GM12891 (cell line): ENCODE data around the gene CMIP.

ENCODE experiments used
- DNase-seq: peaks from one replicate; pipeline ENCODE4 v3.0.0; 2011; ENCODE audit warnings: low spot score; ENCODE audit not compliant: insufficient read length
- FAIRE-seq: peaks from 2 replicates; lab custom pipeline; 2011; peaks lifted over from hg19 to GRCh38; lab: Jason Lieb, UNC
- PAX5 ChIP-seq: IDR thresholded peaks from 2 replicates; pipeline ENCODE4 v1.6.1; 2011; ENCODE audit warnings: low read length, moderate library complexity, mild to moderate bottlenecking; ENCODE audit not compliant: insufficient read depth, severe bottlenecking
- POLR2A ChIP-seq: IDR thresholded peaks from 2 replicates; pipeline ENCODE4 v1.6.1; 2011; ENCODE audit warnings: low read depth, low read length, control low read depth
- POLR2AphosphoS5 ChIP-seq: IDR thresholded peaks from 2 replicates; pipeline ENCODE4 v1.6.1; 2011; ENCODE audit warnings: low read depth, low read length, control low read depth
- POU2F2 ChIP-seq: IDR thresholded peaks from 2 replicates; pipeline ENCODE4 v1.6.1; 2011; ENCODE audit warnings: low read depth, mild to moderate bottlenecking, control low read depth, low read length, moderate library complexity
- SPI1 ChIP-seq: IDR thresholded peaks from 2 replicates; pipeline ENCODE4 v1.6.1; 2011; ENCODE audit warnings: low read depth, low read length, control low read depth
- TAF1 ChIP-seq: IDR thresholded peaks from 2 replicates; pipeline ENCODE4 v1.6.1; 2011; ENCODE audit warnings: low read depth, low read length, control low read depth

CMIP gene

DNA sequence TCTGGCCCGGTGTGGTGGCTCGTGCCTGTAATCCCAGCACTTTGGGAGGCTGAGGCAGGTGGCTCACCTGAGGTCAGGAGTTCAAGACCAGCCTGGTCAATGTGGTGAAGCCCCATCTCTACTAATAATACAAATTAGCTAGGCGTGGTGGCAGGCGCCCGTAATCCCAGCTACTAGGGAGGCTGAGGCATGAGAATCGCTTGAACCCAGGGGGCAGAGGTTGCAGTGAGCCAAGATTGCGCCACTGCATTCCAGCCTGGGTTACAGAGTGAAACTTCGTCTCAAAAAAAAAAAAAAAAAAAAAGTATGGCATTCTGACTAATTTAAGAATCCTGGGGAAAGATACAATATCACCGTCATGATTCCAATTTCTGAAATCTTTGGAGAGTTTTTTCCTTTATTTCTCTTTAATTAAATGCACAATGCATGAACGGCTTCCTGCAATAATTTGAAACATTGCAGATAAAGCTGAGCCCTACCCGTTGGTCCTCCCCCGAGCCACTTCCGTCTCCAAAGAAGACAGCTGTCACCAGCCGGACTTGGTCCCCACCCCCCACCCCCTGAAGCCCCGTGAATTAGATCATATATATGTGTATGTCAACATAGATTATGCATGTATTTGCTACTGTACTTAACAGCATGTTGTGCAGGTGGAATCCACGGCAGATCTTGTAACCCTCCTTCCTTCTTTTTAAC, 191.8 kb downstream of the CMIP start:
- TF ChIP-seq PAX5 (no peak), SPI1 (no peak), POU2F2 (no peak), POLR2AphosphoS5 (no peak)
- FAIRE-seq (no peak), DNase-seq (no peak)

DNA sequence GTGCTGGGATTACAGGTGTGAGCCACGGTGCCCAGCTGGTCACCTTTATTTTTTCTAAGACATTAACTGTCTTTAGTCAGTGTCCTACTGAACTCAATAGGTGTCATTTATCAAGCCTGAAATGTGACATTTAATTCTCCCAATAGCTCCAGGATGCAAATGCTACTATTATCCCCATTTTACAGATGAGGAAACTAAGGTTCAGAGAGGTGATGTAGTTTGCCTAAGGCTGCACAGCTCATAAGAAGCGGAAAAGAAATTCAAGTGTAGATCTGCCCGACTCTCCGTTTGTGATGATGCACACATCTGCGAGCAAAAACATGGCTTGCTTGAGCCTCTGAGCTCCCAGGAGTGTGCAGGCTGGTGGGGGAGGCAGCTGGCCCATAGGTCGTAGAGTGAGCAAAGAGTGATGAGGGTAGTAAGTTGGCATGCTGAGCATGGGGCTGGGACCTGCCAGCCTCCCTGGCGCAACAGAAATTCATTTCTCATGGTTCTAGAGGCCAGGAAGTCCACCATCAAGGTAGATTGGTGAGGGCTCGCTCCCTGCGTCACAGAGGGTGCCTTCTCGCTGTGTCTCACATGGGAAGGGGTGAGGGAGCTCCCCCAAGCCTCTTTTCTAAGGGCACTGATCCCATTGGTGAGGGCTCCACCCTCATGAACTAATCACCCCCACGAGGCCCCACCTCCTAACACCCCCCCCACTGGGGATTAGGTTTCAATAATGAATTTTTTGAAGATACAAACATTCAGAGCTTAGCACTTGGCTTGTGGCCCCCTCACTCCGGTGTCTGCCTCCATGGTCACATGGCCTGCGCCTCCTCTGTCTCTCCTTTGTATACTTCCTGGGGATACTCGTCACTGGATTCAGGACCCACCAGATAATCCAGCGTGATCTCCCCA, 193.0 kb downstream of the CMIP start:
- DNase-seq (no peak), FAIRE-seq (no peak)
- TF ChIP-seq POU2F2, result no peak
- no peak for TF ChIP-seq TAF1
- no peak for TF ChIP-seq POLR2A
- no peak for TF ChIP-seq SPI1
- TF ChIP-seq PAX5, result no peak
- TF ChIP-seq POLR2AphosphoS5, result no peak

DNA sequence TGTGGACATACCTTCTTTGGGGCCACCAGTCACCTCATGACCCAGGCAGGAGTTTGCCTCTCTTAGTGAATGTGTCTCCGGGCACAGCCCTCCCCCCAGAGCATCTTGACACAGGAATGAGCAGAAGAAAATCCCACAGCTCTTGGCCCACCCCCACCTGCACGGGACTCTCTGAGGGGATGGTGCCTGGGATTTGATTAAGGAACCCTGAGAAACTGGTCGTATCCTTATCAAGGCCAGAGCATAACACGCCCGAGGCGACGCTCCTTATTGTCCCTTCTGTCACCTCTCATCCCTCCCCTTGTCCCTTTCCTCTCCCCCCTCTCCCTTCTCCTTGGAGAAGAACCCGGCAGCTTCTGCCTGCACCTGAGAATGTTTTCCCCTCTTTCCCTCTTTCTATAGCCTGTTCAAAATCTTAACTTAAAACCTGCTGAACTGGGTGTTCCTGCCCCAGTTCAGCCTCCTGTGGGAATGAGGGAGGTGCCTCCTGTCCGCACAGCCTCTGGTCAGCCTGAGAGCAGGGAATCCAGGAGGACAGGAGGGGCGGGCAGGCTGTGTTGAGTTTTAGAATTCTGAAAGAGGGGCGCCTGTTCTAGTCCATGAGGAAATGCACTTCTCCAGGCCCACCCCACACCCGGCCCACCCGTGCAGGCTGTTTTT, 193.8 kb downstream of the CMIP start:
- DNase-seq, result no peak
- FAIRE-seq, result no peak
- TF ChIP-seq SPI1 (no peak), PAX5 (no peak), POLR2AphosphoS5 (no peak), POLR2A (no peak), POU2F2 (no peak), TAF1 (no peak)

DNA sequence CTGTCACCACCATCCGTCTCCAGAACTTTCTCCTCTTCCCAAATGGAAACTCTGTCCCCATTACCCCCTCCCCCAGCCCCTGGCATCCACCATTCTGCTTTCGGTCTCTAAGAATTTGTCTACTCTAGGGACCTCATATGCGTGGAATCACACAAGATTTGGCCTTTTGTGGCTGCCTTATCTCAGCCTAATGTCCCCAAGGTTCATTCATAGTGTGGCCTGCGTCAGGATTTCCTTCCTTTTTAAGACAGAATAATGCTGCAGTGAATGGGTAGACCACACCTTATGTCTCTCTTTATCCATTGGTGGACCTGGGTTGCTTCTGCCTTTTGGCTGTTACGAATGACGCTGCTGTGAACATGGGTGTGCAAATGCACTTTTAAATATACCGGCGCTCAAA, 194.7 kb downstream of the CMIP start:
- no peak for FAIRE-seq
- no peak for DNase-seq
- TF ChIP-seq PAX5, result no peak
- TF ChIP-seq POLR2A, result no peak
- TF ChIP-seq POU2F2, result no peak
- TF ChIP-seq SPI1, result no peak

- DNase-seq (no peak), FAIRE-seq (no peak)
- TF ChIP-seq TAF1, result no peak
- no peak for TF ChIP-seq POLR2A
- no peak for TF ChIP-seq PAX5
- no peak for TF ChIP-seq POLR2AphosphoS5
- TF ChIP-seq SPI1, result no peak
- no peak for TF ChIP-seq POU2F2
These were observed 195.5 kb downstream of the CMIP start for GRCh38 chr16:81639931-81640680.

DNA sequence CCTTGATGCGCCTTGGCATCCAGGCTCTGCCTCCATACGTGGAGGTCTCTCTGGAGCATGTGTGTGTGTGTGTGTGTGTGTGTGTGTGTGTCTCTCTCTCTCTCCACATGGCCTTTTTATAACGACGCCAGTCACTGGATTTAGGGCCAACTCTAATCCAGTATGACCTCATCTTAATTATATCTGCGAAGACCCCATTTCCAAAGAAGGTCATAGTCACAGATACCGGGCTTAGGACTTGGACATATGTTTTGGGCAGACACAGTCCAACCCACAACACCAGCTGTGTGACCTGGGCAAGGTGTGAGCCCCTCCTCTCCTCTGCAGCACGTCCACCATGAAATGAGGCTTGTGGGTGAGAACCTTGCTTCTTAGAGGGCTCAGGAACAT, 196.1 kb downstream of the CMIP start:
- DNase-seq, result no peak
- TF ChIP-seq SPI1, result no peak
- no peak for TF ChIP-seq POLR2AphosphoS5
- no peak for TF ChIP-seq TAF1
- no peak for TF ChIP-seq POU2F2
- no peak for TF ChIP-seq PAX5
- TF ChIP-seq POLR2A, result no peak
- FAIRE-seq, result no peak

GRCh38 chr16:81641395-81642106, 196.9 kb downstream of the CMIP start:
- TF ChIP-seq POLR2AphosphoS5 (no peak), TAF1 (no peak), SPI1 (no peak), POU2F2 (no peak), PAX5 (no peak), POLR2A (no peak)
- DNase-seq (no peak), FAIRE-seq (no peak)

- TF ChIP-seq POU2F2 (no peak), POLR2AphosphoS5 (no peak), POLR2A (no peak), TAF1 (no peak), SPI1 (no peak), PAX5 (no peak)
- FAIRE-seq, result no peak
- no peak for DNase-seq
These were observed 197.5 kb downstream of the CMIP start for GRCh38 chr16:81642107-81642436.

GRCh38 chr16:81642943-81643342, 198.3 kb downstream of the CMIP start:
- DNase-seq (no peak), FAIRE-seq (no peak)
- TF ChIP-seq POLR2AphosphoS5 (no peak), POU2F2 (no peak), PAX5 (no peak), TAF1 (no peak), SPI1 (no peak), POLR2A (no peak)
